Osteoblast (primary cell): ENCODE results near the gene SH3D21. TPM values are rescaled to one million over a fixed set of nuclear protein-coding genes. Genes with fewer than 3 reads are reported as not detected.

Experiments
- DNase-seq: peaks from one replicate; pipeline ENCODE4 v3.0.0; 2011; ENCODE audit warnings: low spot score, mixed read lengths; ENCODE audit not compliant: insufficient read length; ENCODE audit errors: missing footprints
- H2AFZ ChIP-seq: 2 replicates; pipeline ENCODE4 v1.6.0; 2011; ENCODE audit warnings: mild to moderate bottlenecking, low read length
- H3K27ac ChIP-seq: 2 replicates; pipeline ENCODE4 v1.5.1; 2011; ENCODE audit warnings: mild to moderate bottlenecking, low read depth, low read length, moderate library complexity
- H3K27me3 ChIP-seq: 2 replicates; pipeline ENCODE4 v1.6.0; 2012; ENCODE audit warnings: mild to moderate bottlenecking, control low read depth, inconsistent platforms, low read length, moderate library complexity; ENCODE audit not compliant: insufficient read depth
- H3K36me3 ChIP-seq: 2 replicates; pipeline ENCODE4 v1.5.1; 2011; ENCODE audit warnings: mild to moderate bottlenecking, low read length, control low read depth, moderate library complexity; ENCODE audit not compliant: insufficient read depth
- H3K4me1 ChIP-seq: 2 replicates; pipeline ENCODE4 v1.5.1; 2011; ENCODE audit warnings: mild to moderate bottlenecking, low read length, control low read depth, moderate library complexity; ENCODE audit not compliant: insufficient read depth
- H3K4me2 ChIP-seq: 2 replicates; pipeline ENCODE4 v1.6.0; 2011; ENCODE audit warnings: mild to moderate bottlenecking, low read length; ENCODE audit not compliant: insufficient read depth
- H3K4me3 ChIP-seq: fragments of 200-600 bp; sonication (generic); 3 replicates; pipeline ENCODE4 v1.5.1; 2012; ENCODE audit warnings: mild to moderate bottlenecking, low read length, inconsistent platforms; ENCODE audit not compliant: insufficient read depth
- H3K79me2 ChIP-seq: 2 replicates; pipeline ENCODE4 v1.6.0; 2012; ENCODE audit warnings: mild to moderate bottlenecking, low read length, control low read depth, inconsistent platforms; ENCODE audit not compliant: insufficient read depth
- H3K9me3 ChIP-seq: 2 replicates; pipeline ENCODE4 v1.5.1; 2011; ENCODE audit warnings: low read depth, low read length, control low read depth
- H4K20me1 ChIP-seq: 2 replicates; pipeline ENCODE4 v1.6.0; 2012; ENCODE audit warnings: mild to moderate bottlenecking, low read length, control low read depth; ENCODE audit not compliant: insufficient read depth
- total RNA-seq: library from RNA; depleted of rRNA; stranded (reverse); fragments of >200 nt; gene quantifications from 2 replicates; pipeline ENCODE4 v1.2.3, GENCODE V29; 2012
- TF ChIP-seq, protein P1 (sequence below): IDR thresholded peaks from 2 replicates; pipeline ENCODE4 v1.5.1; 2011; ENCODE audit warnings: mild to moderate bottlenecking, low read depth, low read length, moderate library complexity; ENCODE audit errors: extremely low read depth

SH3D21 gene
- total RNA-seq, 1 donor, result 2.2 TPM

DNA sequence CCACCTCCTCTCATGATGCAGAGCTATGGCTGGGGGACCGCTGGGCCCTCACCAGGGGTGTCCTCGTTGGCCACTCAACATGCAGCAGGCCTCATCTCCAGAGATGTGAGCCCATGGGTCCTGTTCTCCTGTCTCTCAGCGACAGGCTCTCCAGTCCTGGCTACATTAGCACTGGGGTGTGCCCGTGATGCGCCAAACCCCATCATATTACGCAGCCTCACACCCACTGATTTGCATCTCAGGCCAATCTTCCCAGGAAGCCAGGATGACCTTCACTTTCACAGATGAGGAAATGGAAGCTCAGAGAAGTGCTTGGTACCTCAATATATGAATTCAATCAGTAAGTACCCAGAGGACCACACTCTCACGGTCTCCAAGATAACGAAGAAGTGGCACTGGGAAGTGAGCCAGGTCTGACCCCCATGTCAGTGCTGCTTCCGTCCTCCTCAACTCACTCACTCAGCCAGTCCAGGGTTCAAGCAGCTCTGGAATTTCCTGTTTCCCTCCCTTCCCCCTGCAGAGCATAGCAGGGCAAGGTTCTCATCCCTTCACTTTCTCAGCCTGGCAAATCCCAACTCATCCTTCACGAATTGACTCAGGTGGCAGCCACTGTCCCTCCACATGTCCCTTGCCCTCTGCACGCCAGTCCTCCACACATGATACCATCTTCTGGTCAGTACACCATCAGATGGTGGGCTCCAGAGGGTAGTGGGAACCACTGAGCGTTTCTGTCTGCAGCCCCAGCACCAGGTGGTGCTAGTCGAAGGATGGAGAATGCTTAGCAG lies 46.1 kb downstream of the SH3D21 start:
- peak overlapping the region; percentile 98 for H3K27ac ChIP-seq
- H3K36me3 ChIP-seq, result peaks cover 32% of the 10 kb centered on the region
- H3K4me2 ChIP-seq, result peak overlapping the region; percentile 80
- TF ChIP-seq, protein P1, sequence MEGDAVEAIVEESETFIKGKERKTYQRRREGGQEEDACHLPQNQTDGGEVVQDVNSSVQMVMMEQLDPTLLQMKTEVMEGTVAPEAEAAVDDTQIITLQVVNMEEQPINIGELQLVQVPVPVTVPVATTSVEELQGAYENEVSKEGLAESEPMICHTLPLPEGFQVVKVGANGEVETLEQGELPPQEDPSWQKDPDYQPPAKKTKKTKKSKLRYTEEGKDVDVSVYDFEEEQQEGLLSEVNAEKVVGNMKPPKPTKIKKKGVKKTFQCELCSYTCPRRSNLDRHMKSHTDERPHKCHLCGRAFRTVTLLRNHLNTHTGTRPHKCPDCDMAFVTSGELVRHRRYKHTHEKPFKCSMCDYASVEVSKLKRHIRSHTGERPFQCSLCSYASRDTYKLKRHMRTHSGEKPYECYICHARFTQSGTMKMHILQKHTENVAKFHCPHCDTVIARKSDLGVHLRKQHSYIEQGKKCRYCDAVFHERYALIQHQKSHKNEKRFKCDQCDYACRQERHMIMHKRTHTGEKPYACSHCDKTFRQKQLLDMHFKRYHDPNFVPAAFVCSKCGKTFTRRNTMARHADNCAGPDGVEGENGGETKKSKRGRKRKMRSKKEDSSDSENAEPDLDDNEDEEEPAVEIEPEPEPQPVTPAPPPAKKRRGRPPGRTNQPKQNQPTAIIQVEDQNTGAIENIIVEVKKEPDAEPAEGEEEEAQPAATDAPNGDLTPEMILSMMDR, result no peak
- peaks cover 47% of the 10 kb centered on the region for H3K4me1 ChIP-seq
- H3K27me3 ChIP-seq, result no peaks in the 10 kb centered on the region
- peaks cover 3% of the 10 kb centered on the region for H3K79me2 ChIP-seq
- no peak overlapping the region for H3K4me3 ChIP-seq
- DNase-seq, result no peak
- H3K9me3 ChIP-seq, result no peaks in the 10 kb centered on the region
- H2AFZ ChIP-seq, result no peak overlapping the region
- H4K20me1 ChIP-seq, result no peaks in the 10 kb centered on the region

DNA sequence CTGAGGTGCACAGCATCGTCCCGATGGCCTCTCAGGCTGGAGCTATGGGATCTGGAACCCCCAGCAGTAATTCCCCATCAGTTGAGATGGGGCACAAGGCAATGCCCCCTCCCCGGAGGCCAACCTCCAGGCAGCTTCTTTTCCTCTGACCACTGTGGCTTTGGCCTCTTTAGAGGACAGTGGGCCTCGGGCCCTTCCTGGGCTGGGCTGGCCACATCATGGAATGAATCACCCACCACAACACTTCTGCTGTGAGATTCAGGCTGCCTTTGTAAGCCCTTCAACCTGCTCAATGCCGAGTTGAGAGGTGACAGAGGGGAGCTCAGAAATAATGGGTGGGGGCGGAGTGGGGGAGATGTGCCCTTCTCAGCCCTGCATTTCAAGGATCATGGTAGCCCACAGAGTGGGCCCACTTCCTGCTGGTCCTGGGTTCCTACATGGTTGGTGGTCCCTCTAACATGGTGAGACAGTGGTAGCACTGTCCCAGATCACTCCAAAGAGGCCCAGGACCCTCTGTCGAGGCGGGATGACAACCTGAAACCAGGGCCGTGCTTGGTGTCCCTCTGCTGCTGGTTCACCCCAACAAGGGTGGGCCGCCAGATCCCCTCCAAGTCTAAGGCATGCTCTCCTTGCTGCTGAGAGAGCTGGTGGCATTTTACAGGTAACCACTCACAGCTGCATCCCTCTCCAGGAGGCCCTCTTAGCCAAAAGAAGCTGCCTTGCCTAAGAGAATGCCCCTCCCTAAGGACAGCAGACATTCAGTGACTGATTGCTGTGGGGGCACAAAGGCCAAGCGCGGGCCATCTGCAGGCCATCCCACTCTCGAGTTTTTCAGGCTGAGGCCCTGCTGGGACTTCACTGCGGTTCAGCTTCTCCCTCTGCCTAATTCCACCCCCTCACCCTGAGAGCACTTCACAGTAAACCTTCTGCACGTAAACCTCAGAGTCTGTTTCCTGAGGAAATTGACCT lies 47.0 kb downstream of the SH3D21 start:
- Histone ChIP-seq H3K9me3 (no peaks in the 10 kb centered on the region), H3K4me3 (no peak overlapping the region), H3K4me2 (peak overlapping the region; percentile 80), H3K79me2 (peaks cover 3% of the 10 kb centered on the region), H3K27me3 (no peaks in the 10 kb centered on the region), H2AFZ (no peak overlapping the region), H3K27ac (peak overlapping the region; percentile 98), H3K4me1 (peaks cover 47% of the 10 kb centered on the region), H3K36me3 (peaks cover 32% of the 10 kb centered on the region), H4K20me1 (no peaks in the 10 kb centered on the region)
- peak; percentile 91 for DNase-seq
- TF ChIP-seq, protein P1, result no peak

DNA sequence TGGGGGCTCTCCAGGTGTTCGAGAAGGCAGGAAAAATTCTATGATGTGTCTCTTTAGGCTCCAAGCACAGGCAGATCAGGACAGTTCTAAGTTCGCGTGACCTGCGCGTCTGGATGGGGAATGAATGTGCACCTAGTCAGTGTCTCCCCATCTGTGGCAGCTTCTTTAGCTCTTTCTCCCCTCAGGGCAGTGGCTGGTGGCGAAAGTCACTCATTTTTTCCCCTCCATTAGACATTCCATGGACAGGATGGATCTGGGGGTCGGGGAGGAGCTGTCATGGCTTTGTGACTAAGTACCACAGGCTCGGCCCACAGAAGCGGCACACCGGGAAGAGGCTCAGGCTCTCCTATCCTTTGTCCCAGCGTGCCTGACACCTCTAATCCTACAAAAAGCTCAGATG lies 48.3 kb downstream of the SH3D21 start:
- no peaks in the 10 kb centered on the region for H3K27me3 ChIP-seq
- H3K4me2 ChIP-seq, result no peak overlapping the region
- H3K27ac ChIP-seq, result no peak overlapping the region
- H4K20me1 ChIP-seq, result no peaks in the 10 kb centered on the region
- peaks cover 8% of the 10 kb centered on the region for H3K79me2 ChIP-seq
- H3K36me3 ChIP-seq, result peaks cover 32% of the 10 kb centered on the region
- H3K9me3 ChIP-seq, result no peaks in the 10 kb centered on the region
- DNase-seq, result peak; percentile 52
- TF ChIP-seq, protein P1, result no peak
- peaks cover 42% of the 10 kb centered on the region for H3K4me1 ChIP-seq
- no peak overlapping the region for H2AFZ ChIP-seq
- no peak overlapping the region for H3K4me3 ChIP-seq

GRCh38 chr1:36355811-36356210 lies 49.6 kb downstream of the SH3D21 start:
- no peak overlapping the region for H3K4me2 ChIP-seq
- TF ChIP-seq, protein P1, result no peak

More at GRCh38 chr1:36355811-36356210, 49.6 kb downstream of the SH3D21 start:
- peaks cover 15% of the 10 kb centered on the region for H3K79me2 ChIP-seq
- no peaks in the 10 kb centered on the region for H4K20me1 ChIP-seq
- H3K4me1 ChIP-seq, result peaks cover 35% of the 10 kb centered on the region
- H3K27me3 ChIP-seq, result no peaks in the 10 kb centered on the region
- DNase-seq, result peak; percentile 65
- H3K9me3 ChIP-seq, result no peaks in the 10 kb centered on the region
- H3K36me3 ChIP-seq, result peaks cover 32% of the 10 kb centered on the region
- no peak overlapping the region for H3K4me3 ChIP-seq
- H3K27ac ChIP-seq, result no peak overlapping the region
- H2AFZ ChIP-seq, result no peak overlapping the region
